Lower leg skin (tissue), 4 donors: Measurements from ENCODE around the gene LRBA. TPM values are rescaled to one million over a fixed set of nuclear protein-coding genes. Genes with fewer than 3 reads are reported as not detected.

ENCODE experiments used
- DNase-seq, 2 donors: peaks; one replicate each; pipeline ENCODE4 v3.0.0-alpha.2; 2019; ENCODE audit warnings: low spot score in 2 of 2
- H3K4me3 ChIP-seq: fragments of 200-600 bp; sonication (generic); 2 replicates; pipeline ENCODE4 v1.5.1; 2017; ENCODE audit warnings: mild to moderate bottlenecking, low read depth; ENCODE audit not compliant: poor library complexity, severe bottlenecking
- POLR2A ChIP-seq, 2 donors: fragments of 450-650 bp; IDR thresholded peaks; one replicate each; pipeline ENCODE4 v1.6.1; 2016 to 2017; ENCODE audit warnings: antibody characterized with exemption in 2 of 2, mild to moderate bottlenecking in 1 of 2, moderate library complexity in 1 of 2
- WGBS, 2 donors: methylation state at CpG; one replicate each; pipeline ENCODE4 v1.1.5; 2018; 5-methylcytosine and 5-hydroxymethylcytosine counted together
- intact Hi-C: fragments of 100-400 bp; cut with DNase I; formaldehyde crosslinking; loops from one replicate; pipeline ENCODE4 v1.15.0; 2023; ENCODE audit warnings: low total_unique reads
- total RNA-seq, 4 donors: library from RNA; depleted of rRNA; stranded (reverse); fragments of >200 nt; gene quantifications; one replicate each; pipeline ENCODE4 v1.1.0, GENCODE V29; 2016
- TF ChIP-seq, protein P1 (sequence below), 3 donors: fragments of 450-650 bp; IDR thresholded peaks; one replicate each; pipeline ENCODE4 v1.5.1; 2016; ENCODE audit warnings: antibody characterized with exemption in 3 of 3, mild to moderate bottlenecking in 3 of 3, moderate library complexity in 2 of 3

Gene LRBA
- total RNA-seq, 4 donors from 2014 or later, result 71.9 to 86.8 (median 75.0) TPM

DNA sequence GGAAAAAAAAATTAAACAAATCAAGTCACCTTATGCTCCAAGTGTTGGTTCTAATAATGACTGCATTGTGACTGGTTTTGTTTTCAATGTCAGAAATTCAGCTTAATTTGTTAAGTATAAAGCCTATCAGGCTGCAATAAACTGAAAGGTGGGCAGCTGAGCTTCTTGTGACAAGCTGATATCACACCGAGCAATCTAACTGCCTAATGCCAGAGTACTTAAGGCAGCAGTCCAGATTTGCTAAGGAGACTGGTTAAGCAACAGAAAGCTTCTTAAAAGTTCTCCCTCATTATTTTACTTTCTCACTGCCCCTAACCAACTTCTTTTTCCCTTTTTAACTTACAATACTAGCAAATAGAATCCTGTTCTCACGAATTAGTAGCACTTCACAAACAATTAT, 232.2 kb downstream of the LRBA start:
- H3K4me3 ChIP-seq, result no peak overlapping the region
- intact Hi-C loops, result no loop called here
- WGBS, 2 donors, result 63 to 76% methylated on average over 2 of the region's 2 CpGs

GRCh38 chr4:150782311-150782710, 232.8 kb downstream of the LRBA start:
- TF ChIP-seq, protein P1, sequence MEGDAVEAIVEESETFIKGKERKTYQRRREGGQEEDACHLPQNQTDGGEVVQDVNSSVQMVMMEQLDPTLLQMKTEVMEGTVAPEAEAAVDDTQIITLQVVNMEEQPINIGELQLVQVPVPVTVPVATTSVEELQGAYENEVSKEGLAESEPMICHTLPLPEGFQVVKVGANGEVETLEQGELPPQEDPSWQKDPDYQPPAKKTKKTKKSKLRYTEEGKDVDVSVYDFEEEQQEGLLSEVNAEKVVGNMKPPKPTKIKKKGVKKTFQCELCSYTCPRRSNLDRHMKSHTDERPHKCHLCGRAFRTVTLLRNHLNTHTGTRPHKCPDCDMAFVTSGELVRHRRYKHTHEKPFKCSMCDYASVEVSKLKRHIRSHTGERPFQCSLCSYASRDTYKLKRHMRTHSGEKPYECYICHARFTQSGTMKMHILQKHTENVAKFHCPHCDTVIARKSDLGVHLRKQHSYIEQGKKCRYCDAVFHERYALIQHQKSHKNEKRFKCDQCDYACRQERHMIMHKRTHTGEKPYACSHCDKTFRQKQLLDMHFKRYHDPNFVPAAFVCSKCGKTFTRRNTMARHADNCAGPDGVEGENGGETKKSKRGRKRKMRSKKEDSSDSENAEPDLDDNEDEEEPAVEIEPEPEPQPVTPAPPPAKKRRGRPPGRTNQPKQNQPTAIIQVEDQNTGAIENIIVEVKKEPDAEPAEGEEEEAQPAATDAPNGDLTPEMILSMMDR (IDR thresholded peaks at IDR 0.05), result no peak
- TF ChIP-seq POLR2A (IDR thresholded peaks at IDR 0.05), result no peak
- 53 to 70% methylated on average over 2 of the region's 2 CpGs for WGBS, 2 donors
- no peak overlapping the region for H3K4me3 ChIP-seq
- intact Hi-C loops, result no loop called here
- no peak for DNase-seq

More for the DNA sequence above, 232.2 kb downstream of the LRBA start:
- TF ChIP-seq POLR2A (IDR thresholded peaks at IDR 0.05), result no peak
- DNase-seq, result no peak

DNA sequence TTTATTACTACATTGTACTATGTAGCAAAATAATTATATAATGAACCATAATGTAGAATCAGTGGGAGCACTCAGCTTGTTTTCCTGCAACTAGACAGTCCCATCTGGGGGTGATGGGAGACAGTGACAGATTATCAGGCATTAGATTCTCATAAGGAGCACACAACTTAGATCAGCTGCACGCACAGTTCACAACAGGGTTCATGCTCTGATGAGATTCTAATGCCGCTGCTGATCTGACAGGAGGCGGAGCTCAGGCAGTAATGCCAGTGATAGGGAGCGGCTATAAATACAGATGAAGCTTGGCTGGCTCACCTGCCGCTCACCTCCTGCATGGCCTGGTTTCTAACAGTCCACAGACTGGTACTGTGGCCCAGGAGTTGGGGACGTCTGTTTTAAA, 233.9 kb downstream of the LRBA start:
- 90 to 96% methylated on average over 6 of the region's 6 CpGs for WGBS, 2 donors
- no peak for DNase-seq
- TF ChIP-seq, protein P1 (IDR thresholded peaks at IDR 0.05), result no peak
- no peak for TF ChIP-seq POLR2A (IDR thresholded peaks at IDR 0.05)
- intact Hi-C loops, result no loop called here
- no peak overlapping the region for H3K4me3 ChIP-seq

DNA sequence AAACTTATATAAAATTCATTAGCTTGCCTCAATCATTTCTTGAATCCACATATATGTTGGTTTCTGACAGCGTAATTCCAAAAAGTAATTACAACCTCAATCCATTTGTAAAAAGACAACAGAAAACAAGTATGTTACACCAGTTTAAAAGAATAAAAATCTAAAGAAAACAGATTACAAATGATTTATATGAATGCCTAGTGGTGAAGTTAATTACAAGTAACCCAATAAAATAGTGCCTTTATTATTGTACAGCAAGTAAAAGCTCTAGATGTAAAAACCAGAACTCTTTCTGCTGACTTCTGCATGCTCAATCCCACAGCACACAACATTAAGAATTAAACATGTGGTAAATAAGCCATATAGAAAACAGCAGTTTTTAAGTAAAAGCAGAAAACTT, 235.4 kb downstream of the LRBA start:
- no peak for DNase-seq
- no peak overlapping the region for H3K4me3 ChIP-seq
- intact Hi-C loops, result no loop called here
- 96 to 97% methylated on average over 1 of the region's 1 CpG for WGBS, 2 donors
- no peak for TF ChIP-seq POLR2A (IDR thresholded peaks at IDR 0.05)
- TF ChIP-seq, protein P1 (IDR thresholded peaks at IDR 0.05), result no peak

GRCh38 chr4:150773729-150774449, 241.2 kb downstream of the LRBA start:
- H3K4me3 ChIP-seq, result no peak overlapping the region
- TF ChIP-seq, protein P1 (IDR thresholded peaks at IDR 0.05), result no peak
- no peak for TF ChIP-seq POLR2A (IDR thresholded peaks at IDR 0.05)
- intact Hi-C loops, result no loop called here
- WGBS, 2 donors, result 88 to 92% methylated on average over 5 of the region's 5 CpGs
- no peak for DNase-seq

DNA sequence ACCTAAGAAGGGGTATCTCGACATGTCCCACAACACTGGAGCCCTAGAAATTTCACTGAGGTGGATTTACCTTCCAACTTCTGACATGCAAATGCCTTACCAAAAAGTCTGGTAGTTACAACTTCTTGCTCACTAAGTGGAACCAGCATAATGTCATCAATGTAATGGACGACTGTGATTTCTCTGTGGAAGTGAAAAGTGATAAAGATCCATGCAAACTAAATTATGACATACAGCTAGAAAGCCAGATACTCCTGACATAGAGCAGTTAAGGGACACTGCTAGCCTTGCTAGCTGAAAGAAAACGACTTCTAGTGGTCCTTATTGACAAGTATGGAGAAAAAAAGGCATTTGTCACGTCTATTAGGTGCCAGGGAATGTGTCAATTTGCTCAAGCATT, 242.1 kb downstream of the LRBA start:
- DNase-seq, result no peak
- TF ChIP-seq, protein P1 (IDR thresholded peaks at IDR 0.05), result no peak
- no peak for TF ChIP-seq POLR2A (IDR thresholded peaks at IDR 0.05)
- intact Hi-C loops, result no loop called here
- no peak overlapping the region for H3K4me3 ChIP-seq
- WGBS, 2 donors, result 81 to 86% methylated on average over 4 of the region's 4 CpGs
